ENCODE measurements around the gene RASA3. TPM values are rescaled to one million over a fixed set of nuclear protein-coding genes. Genes with fewer than 3 reads are reported as not detected.

Gene RASA3
- total RNA-seq, 1 donor from 2014 or later: 84.2 TPM

- intact Hi-C loops (cut with micrococcal nuclease): no loop called here
Observed at GRCh38 chr13:113971471-113972231, 160.8 kb downstream of the RASA3 start.

- intact Hi-C loops (cut with micrococcal nuclease): no loop called here
Observed at GRCh38 chr13:113970810-113971470, 161.5 kb downstream of the RASA3 start.

GRCh38 chr13:113969973-113970611 is 162.3 kb downstream of the RASA3 start:
- intact Hi-C loops (cut with micrococcal nuclease): no loop called here

GRCh38 chr13:113969311-113969972 is 163.0 kb downstream of the RASA3 start:
- intact Hi-C loops (cut with micrococcal nuclease): no loop called here

- intact Hi-C loops (cut with micrococcal nuclease): no loop called here
Observed at GRCh38 chr13:113968463-113969310, 163.7 kb downstream of the RASA3 start.

- intact Hi-C loops (cut with micrococcal nuclease): no loop called here
Observed at GRCh38 chr13:113967729-113968462, 164.5 kb downstream of the RASA3 start.

GRCh38 chr13:113967206-113967720 is 165.2 kb downstream of the RASA3 start:
- intact Hi-C loops (cut with micrococcal nuclease): no loop called here

GRCh38 chr13:113965968-113966884 is 166.2 kb downstream of the RASA3 start:
- intact Hi-C loops (cut with micrococcal nuclease): no loop called here

- intact Hi-C loops (cut with micrococcal nuclease): no loop called here
Observed at GRCh38 chr13:113965383-113965874, 167.0 kb downstream of the RASA3 start.

- intact Hi-C loops (cut with micrococcal nuclease): no loop called here
Observed at GRCh38 chr13:113964251-113964995, 168.0 kb downstream of the RASA3 start.

GRCh38 chr13:113963376-113963775 is 169.0 kb downstream of the RASA3 start:
- intact Hi-C loops (cut with micrococcal nuclease): no loop called here

GRCh38 chr13:113962975-113963374 is 169.4 kb downstream of the RASA3 start:
- intact Hi-C loops (cut with micrococcal nuclease): no loop called here

GRCh38 chr13:113962386-113962785 is 170.0 kb downstream of the RASA3 start:
- intact Hi-C loops (cut with micrococcal nuclease): no loop called here

- intact Hi-C loops (cut with micrococcal nuclease): no loop called here
Observed at GRCh38 chr13:113960276-113960948, 172.0 kb downstream of the RASA3 start.

- intact Hi-C loops (cut with micrococcal nuclease): no loop called here
Observed at GRCh38 chr13:113959198-113959597, 173.2 kb downstream of the RASA3 start.

GRCh38 chr13:113958373-113958772 is 174.1 kb downstream of the RASA3 start:
- intact Hi-C loops (cut with micrococcal nuclease): no loop called here

GRCh38 chr13:113956571-113956970 is 175.9 kb downstream of the RASA3 start:
- intact Hi-C loops (cut with micrococcal nuclease): no loop called here

All from T-helper 2 cell treated with Interferon-gamma antibody and Interleukin-4, amounts not matched to agents 100 ng/mL and 5 ng/mL, for 36 hours (primary cell).